ENCODE results near the gene NEK6.
A peak's percentile ranks its signal among the peaks of the same experiment; 100 is the strongest.

Gene NEK6

DNA sequence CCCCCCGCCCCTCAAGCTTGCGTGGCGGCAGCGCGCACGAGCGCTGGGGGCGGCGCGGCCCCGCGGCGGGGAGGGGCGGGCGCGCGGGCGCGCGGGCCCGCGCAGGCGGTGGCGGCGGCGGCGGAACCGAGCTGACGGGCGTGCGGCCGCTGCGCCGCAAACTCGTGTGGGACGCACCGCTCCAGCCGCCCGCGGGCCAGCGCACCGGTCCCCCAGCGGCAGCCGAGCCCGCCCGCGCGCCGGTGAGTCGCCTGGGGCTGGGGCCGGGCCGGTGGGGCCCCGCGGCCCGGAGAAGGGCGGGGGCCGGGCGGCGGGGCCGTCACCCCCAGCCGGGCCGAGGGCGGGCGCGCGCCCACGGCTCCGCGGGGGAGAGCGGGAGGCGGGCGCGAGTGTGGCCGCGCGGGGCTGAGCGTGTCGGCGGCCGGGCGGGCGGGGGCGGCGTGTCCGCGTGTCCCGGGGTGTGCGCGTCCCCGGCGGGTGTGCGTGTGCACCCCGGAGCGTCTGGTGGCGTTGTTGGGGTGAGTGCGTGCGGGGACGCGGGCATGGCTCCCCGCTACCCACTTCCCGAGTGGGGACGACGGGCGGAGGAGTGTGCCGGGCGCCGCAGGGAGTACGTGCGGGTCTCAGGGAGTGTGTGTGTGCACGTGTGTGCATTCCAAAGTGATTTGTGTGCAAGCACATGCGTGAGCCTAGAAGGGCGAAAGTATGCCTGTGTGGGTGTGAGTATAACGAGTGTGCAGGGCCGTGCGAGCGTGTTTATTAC lies at the start of gene NEK6:
Gene NEK6 (plus strand): TSS at position 106 of the 763 bp plus-strand sequence. CDS start 44,016 bp downstream, outside the sequence.
- no peak for DNase-seq (ENCODE audit: low read depth)

DNA sequence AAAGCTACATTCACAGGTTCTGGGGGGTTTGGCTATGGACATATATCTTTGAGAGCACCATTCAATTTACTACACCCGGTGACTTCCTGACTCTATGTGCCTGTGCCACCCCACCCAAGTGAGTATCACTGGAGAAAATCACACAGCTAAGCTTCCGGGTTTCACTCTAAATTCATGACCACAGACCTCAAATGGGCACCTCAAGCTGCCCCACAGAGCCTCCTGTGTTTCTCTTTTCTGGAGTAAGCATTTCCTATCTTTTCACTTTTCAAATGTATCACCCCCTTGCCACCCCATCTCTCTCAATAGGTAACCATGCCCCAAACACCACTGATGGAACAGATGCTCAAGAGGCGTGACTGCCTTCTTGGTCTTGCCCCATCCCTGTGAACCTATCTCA lies 49.2 kb upstream of the NEK6 start:
- DNase-seq (ENCODE audit: low read depth), result no peak

GRCh38 chr9:124209279-124209678 lies 48.5 kb upstream of the NEK6 start:
- DNase-seq (ENCODE audit: low read depth), result no peak

DNA sequence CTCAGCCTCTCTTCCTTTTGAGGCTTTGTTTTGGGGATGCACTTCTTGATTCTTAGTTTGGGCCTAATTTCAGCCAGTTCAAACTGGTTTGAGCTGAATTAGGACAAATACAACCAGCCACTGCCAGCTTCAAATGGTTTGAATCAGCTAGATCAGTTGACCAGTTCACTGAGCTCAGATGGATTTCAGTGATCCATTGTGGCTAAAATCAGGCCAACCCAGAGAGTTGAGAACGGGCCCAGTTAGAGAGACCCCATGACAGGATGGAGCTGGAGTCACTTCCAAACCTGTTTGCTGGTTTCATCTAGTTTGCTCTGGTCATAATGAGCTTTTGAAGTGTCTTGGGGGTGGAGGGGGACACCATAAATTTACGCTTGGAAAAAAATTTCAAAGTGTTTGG lies 48.0 kb upstream of the NEK6 start:
- no peak for DNase-seq (ENCODE audit: low read depth)

- no peak for DNase-seq (ENCODE audit: low read depth)
Observed at GRCh38 chr9:124210697-124211096, 47.1 kb upstream of the NEK6 start.

DNA sequence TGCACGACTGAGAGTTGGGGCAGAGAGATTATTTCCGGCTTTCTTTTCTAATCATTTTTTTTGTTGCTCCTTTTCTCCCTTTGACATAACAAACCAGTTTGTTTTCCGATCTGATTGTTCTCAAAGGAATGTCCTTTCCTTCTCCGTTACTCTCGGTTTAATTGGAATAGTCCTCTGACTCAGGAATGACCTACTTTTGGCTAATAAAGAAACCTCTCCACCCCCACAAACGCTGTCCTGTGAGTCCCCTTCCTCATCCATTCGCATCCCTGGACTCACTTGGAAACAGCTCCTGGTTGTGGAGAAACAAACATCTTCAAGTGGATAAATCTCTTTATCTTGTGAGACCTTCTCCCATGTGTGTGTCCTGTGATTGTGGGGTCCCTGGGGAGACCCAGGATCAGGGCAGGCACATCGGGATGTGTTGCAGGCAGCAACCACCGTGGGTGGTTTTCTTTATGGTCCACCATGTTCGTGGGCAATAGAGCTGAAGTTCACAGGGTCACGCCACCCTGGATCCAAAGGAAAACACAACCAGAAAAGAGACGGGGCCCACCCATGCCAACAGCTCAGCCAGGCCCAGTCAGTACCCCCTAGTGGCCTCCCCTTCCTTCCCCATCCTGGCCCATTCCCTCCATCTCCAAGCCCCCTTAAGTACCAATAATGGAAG lies 45.2 kb upstream of the NEK6 start:
- DNase-seq (ENCODE audit: low read depth), result peak; percentile 37

DNA sequence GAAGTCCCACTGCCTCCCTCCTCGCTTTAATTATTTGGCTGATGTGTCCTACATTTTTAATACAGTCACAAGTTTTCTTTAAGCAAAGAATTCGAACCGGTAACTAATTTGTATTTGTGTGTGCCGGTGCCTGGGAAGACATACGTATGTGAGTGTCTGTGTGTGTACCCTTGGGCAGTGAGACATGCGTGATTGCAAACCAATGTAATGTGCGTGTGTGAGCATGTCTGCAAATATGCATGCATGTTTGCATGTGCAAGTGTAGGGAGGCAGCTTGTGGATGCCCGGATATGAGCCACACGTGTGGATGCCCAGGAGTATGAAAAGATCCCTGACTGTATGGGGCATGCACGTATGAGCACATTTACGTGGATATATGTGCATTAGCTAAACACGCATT lies 44.4 kb upstream of the NEK6 start:
- DNase-seq (ENCODE audit: low read depth), result no peak

- DNase-seq (ENCODE audit: low read depth), result no peak
Observed at GRCh38 chr9:124214116-124214515, 43.6 kb upstream of the NEK6 start.

DNA sequence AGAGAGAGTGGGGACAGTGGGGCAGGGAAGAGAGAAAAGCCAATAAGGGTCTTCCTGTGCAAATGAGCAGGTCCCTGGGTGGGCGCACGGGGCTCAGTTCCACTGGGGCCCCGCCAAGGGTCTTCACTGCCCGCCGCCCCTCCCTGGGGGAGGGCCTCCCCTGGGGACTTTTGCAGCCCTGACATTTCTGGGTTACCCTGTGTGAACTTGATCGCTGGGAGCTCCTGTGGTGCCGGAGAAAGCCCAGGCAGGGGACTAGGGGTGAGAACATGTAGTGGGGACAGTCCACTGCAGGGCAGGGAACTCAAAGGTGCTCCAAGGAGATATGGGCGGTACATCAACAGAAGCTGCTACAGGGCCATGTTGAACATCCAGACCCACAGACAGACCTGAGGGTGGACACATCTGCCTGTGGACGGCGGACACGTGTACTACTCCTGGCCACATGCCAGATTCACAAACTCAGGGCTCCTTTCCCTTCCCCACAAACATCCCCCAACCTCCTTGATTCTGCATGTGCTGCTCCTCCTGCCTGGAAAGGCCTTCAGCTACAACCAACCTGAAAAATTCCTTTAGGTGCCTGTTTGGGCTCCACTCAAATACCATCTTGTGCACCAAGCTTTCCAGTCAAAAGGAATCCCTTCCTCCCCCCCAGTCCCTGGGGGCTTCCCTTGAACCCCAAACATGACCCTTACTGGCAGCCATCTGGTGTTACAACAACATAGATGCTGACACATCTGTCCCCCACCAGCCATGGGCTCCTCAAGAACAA lies 43.0 kb upstream of the NEK6 start:
- DNase-seq (ENCODE audit: low read depth), result no peak

DNA sequence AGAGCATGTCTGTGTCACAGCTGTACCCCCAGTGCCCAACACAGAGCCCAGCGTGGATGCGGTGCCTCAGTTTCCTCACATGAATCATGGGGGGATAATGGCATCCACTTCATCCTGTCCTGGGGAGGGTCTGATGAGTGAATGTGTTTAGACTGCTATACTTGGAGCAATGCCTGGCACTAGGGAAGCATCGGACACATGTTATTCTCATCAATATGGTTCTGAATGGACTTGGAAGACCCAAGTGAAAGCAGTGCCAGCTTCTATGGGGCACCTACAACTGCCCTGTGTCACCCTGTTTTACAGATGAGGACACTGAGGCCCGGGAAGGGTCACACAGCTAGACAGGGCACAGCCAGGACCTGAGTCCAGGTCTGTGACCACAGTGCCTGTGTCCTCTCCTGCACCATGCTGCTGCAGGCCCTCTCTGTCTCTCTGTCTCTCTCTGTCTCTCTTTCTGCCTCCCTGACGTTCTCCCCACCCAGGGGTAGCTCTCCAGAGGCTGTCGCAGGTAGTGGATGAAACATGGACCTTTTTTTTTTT lies 42.3 kb upstream of the NEK6 start:
- DNase-seq (ENCODE audit: low read depth), result no peak

- DNase-seq (ENCODE audit: low read depth), result no peak
Observed at GRCh38 chr9:124215956-124216355, 41.8 kb upstream of the NEK6 start.

- DNase-seq (ENCODE audit: low read depth), result no peak
Observed at GRCh38 chr9:124216474-124217176, 41.1 kb upstream of the NEK6 start.

GRCh38 chr9:124217836-124218437 lies 39.8 kb upstream of the NEK6 start:
- no peak for DNase-seq (ENCODE audit: low read depth)

DNA sequence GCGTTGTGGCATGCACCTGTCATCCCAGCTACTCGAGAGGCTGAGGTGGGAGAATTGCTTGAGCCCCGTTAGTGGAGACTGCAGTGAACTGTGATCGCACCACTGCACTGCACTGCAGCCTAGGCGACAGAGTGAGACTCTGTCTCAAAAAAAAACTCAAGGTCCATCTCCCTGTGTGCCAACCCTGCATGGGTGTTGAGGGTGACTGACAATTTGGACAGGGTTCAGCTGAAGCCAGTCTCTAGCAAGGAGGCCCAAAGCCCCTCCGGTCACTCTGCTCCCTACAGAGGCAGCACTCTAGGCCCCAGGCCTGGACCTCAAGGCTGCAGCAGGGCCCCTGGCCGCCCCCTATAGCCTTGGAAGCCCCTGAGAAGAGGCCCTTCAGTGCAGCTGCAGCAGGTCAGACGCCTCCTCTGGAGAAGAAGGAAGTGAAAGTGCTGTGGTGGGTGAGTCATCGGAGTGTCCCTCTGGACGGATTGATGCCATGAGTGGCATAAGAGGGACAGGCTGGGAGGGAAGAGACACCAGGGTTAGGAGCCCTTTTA lies 39.2 kb upstream of the NEK6 start:
- no peak for DNase-seq (ENCODE audit: low read depth)

DNA sequence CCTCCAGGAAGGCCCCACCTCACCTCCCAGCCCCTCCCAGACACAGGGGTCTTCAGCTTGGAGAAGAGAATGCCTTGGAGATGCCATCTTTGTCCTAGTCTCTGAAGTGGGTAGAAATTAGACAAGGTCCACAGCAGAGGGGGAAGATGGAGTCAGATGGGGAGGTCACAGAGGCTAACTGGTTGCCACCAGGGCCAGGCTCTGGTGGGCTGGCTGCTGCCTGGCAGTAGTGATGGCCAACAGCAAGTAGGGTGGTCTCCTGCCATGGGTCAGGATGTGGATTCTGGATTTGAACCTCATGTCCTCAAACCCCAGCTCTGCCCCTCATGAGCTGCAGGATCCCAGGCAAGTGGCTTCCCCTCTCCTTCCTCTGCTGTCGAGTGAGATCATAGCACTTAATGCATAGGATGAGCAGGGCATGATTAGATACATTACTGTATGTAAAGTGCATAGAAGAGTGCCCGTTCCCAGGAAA lies 38.7 kb upstream of the NEK6 start:
- DNase-seq (ENCODE audit: low read depth), result no peak

- peak; percentile 37 for DNase-seq (ENCODE audit: low read depth)
Observed at GRCh38 chr9:124220946-124221451, 36.8 kb upstream of the NEK6 start.

- no peak for DNase-seq (ENCODE audit: low read depth)
Observed at GRCh38 chr9:124221676-124222075, 36.1 kb upstream of the NEK6 start.

- no peak for DNase-seq (ENCODE audit: low read depth)
Observed at GRCh38 chr9:124222109-124222508, 35.6 kb upstream of the NEK6 start.

DNA sequence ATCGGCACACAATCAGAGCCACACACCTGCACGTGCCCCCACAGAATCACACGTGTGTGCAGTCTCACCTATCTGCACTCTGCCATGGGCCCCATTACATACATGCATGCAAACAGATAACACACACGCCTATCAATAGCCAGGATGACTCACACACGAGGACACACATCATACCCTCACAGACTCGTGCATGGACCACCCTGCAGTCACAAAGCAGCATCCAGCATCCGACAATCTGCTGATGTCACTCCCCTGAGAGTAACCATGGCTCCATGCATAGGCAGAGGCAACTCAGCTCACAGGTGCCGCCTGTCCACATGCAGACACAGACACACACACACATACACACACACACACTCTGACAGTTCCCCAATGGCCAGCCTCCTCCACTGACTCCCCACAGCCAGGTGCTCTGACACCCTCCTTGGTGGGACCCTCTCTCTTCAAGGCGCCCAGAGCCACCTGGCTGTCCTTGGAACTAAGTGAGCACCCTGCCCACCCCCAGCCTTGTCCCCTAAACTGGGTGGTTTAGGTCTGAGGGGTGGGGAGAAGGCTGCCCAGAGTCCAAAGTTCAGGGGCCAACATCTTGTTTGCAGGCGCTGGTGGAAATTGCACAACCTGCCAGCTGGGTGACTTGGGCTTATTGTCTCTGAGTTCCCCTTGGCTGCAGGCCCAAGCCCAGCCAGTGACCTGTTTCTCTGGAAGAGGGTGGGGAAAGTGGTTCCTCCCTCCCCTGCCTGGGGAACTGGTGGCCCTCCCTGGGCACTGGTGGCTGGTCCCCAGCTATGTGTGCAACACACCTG lies 34.6 kb upstream of the NEK6 start:
- peak; percentile 54 for DNase-seq (ENCODE audit: low read depth)

- DNase-seq (ENCODE audit: low read depth), result no peak
Observed at GRCh38 chr9:124225945-124226344, 31.8 kb upstream of the NEK6 start.

Measured in fibroblast of gingiva (primary cell).